Peyer's patch (tissue), 4 donors: Measurements from ENCODE around the gene ARHGEF12. TPM values are rescaled to one million over a fixed set of nuclear protein-coding genes. Genes with fewer than 3 reads are reported as not detected.
A peak's percentile ranks its signal among the peaks of the same experiment; 100 is the strongest.

Experiments used
- DNase-seq, 3 donors: peaks; one replicate each; pipeline ENCODE4 v3.0.0-alpha.2; 2017 to 2019
- H3K27ac ChIP-seq, 4 donors: fragments of 200-600 bp; sonication (generic); one replicate each; pipeline ENCODE4 v1.5.1; 2016 to 2019
- H3K27me3 ChIP-seq, 2 donors: fragments of 200-600 bp; sonication (generic); one replicate each; pipeline ENCODE4 v1.5.1; 2019
- H3K36me3 ChIP-seq, 3 donors: fragments of 200-600 bp; sonication (generic); one replicate each; pipeline ENCODE4 v1.5.1; 2016 to 2019
- H3K4me1 ChIP-seq, 4 donors: fragments of 200-600 bp; sonication (generic); one replicate each; pipeline ENCODE4 v1.5.1; 2016 to 2019
- H3K4me3 ChIP-seq, 4 donors: fragments of 200-600 bp; sonication (generic); 1 replicate in 3 of 4; 2 replicates in 1 of 4; pipeline ENCODE4 v1.5.1; 2016 to 2019; ENCODE audit warnings: mild to moderate bottlenecking in 1 of 4
- H3K9me3 ChIP-seq, 4 donors: fragments of 200-600 bp; sonication (generic); one replicate each; pipeline ENCODE4 v1.5.1; 2016 to 2019; ENCODE audit warnings: mild to moderate bottlenecking in 1 of 4
- CTCF ChIP-seq, 6 experiments: fragments of 450-650 bp in 4 of 6; fragments of 200-600 bp in 2 of 6; sonication (generic) in 1 of 6; IDR thresholded peaks; one replicate each; pipeline ENCODE4 v1.5.1; 2017 to 2019; ENCODE audit warnings: antibody characterized with exemption in 6 of 6, mild to moderate bottlenecking in 3 of 6, moderate library complexity in 1 of 6
- POLR2A ChIP-seq, 2 donors: fragments of 450-650 bp; IDR thresholded peaks; one replicate each; pipeline ENCODE4 v1.5.1; 2017; ENCODE audit warnings: antibody characterized with exemption in 2 of 2, mild to moderate bottlenecking in 2 of 2, moderate library complexity in 2 of 2
- total RNA-seq, 4 donors: library from RNA; depleted of rRNA; stranded (reverse); fragments of >200 nt; gene quantifications; one replicate each; pipeline ENCODE4 v1.1.0, GENCODE V29; 2016

Gene ARHGEF12
- total RNA-seq, 4 donors from 2014 or later: 102 to 122 (median 107) TPM

- no peaks in the 10 kb centered on the region for H3K36me3 ChIP-seq
- peak overlapping the region in 3 of 4 donors; percentile 41 to 65 (median 50) for H3K4me3 ChIP-seq
- peaks cover 0 to 8% of the 10 kb centered on the region in 2 donors for H3K27me3 ChIP-seq
- peaks cover 0 to 5% (median 2%) of the 10 kb centered on the region in 4 donors for H3K4me1 ChIP-seq
- TF ChIP-seq POLR2A (IDR thresholded peaks at IDR 0.05): no peak
- no peak for TF ChIP-seq CTCF (IDR thresholded peaks at IDR 0.05)
- no peak overlapping the region for H3K27ac ChIP-seq
- DNase-seq: no peak
- H3K9me3 ChIP-seq: no peaks in the 10 kb centered on the region
These were observed 175.9 kb downstream of the ARHGEF12 start for GRCh38 chr11:120511820-120512738.

GRCh38 chr11:120512739-120513435 is 176.7 kb downstream of the ARHGEF12 start:
- Histone ChIP-seq H3K36me3 (no peaks in the 10 kb centered on the region), H3K4me3 (no peak overlapping the region), H3K9me3 (no peaks in the 10 kb centered on the region), H3K4me1 (peaks cover 0 to 5% (median 2%) of the 10 kb centered on the region in 4 donors), H3K27me3 (peaks cover 0 to 8% of the 10 kb centered on the region in 2 donors), H3K27ac (no peak overlapping the region)
- no peak for DNase-seq
- TF ChIP-seq CTCF (IDR thresholded peaks at IDR 0.05) (peak in 1 of 6 experiments; percentile 3), POLR2A (IDR thresholded peaks at IDR 0.05) (no peak)

- Histone ChIP-seq H3K4me1 (peaks cover 0 to 5% (median 2%) of the 10 kb centered on the region in 4 donors), H3K27ac (no peak overlapping the region), H3K9me3 (no peaks in the 10 kb centered on the region), H3K36me3 (no peaks in the 10 kb centered on the region), H3K4me3 (no peak overlapping the region), H3K27me3 (peaks cover 0 to 8% of the 10 kb centered on the region in 2 donors)
- no peak for DNase-seq
- no peak for TF ChIP-seq POLR2A (IDR thresholded peaks at IDR 0.05)
These were observed 177.5 kb downstream of the ARHGEF12 start for GRCh38 chr11:120513436-120514315.

GRCh38 chr11:120514541-120515121 is 178.4 kb downstream of the ARHGEF12 start:
- no peak overlapping the region for H3K4me3 ChIP-seq
- TF ChIP-seq CTCF (IDR thresholded peaks at IDR 0.05): no peak
- TF ChIP-seq POLR2A (IDR thresholded peaks at IDR 0.05): no peak
- no peaks in the 10 kb centered on the region for H3K9me3 ChIP-seq
- DNase-seq: peak in 1 of 3 donors; percentile 27
- H3K36me3 ChIP-seq: no peaks in the 10 kb centered on the region
- peaks cover 0 to 5% (median 2%) of the 10 kb centered on the region in 4 donors for H3K4me1 ChIP-seq
- no peak overlapping the region for H3K27ac ChIP-seq
- H3K27me3 ChIP-seq: peaks cover 0 to 8% of the 10 kb centered on the region in 2 donors

- peaks cover 0 to 5% (median 2%) of the 10 kb centered on the region in 4 donors for H3K4me1 ChIP-seq
- no peak overlapping the region for H3K4me3 ChIP-seq
- TF ChIP-seq POLR2A (IDR thresholded peaks at IDR 0.05): no peak
- TF ChIP-seq CTCF (IDR thresholded peaks at IDR 0.05): no peak
- H3K27ac ChIP-seq: no peak overlapping the region
- no peak for DNase-seq
- peaks cover 0 to 8% of the 10 kb centered on the region in 2 donors for H3K27me3 ChIP-seq
- no peaks in the 10 kb centered on the region for H3K36me3 ChIP-seq
- H3K9me3 ChIP-seq: no peaks in the 10 kb centered on the region
These were observed 179.0 kb downstream of the ARHGEF12 start for GRCh38 chr11:120515186-120515723.
